ENCODE measurements around the gene LRRC18.

LRRC18 gene

DNA sequence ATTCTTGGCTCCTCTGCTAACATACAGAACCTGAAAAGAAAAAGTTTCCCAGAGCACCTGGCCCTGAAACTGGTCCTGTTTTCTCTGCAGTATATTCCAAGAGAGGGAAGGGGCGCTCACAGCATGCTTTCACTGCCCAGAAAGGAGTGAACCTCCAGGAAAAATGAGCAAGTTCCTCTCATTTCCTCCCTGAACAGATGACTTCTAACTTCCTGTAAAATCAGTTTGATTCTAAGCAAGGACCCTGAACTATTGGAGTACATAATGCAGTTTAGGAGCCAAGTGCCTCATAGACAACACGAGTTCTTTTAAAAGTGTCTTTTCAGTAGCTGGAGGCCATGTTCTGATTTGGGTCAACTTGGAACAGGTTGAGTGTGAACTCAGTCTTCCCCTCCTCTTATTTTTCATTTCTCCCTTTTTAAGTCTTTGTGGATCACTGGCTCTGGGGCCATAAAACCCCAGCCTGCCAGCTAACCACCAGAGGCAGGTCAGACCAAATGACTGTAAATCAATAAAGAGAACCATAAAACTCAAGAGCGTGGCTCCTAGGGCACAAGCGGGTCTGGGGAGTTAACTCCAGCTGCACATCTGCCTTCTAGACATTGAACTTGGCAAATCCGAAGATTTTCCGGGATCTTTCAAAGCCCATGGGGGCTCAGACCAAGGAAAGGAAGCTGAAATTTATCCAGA lies 5.9 kb upstream of the LRRC18 start:
- DNase-seq: no peak

- no peak for DNase-seq
These were observed 4.5 kb upstream of the LRRC18 start for GRCh38 chr10:48944171-48944570.

GRCh38 chr10:48943096-48943495 lies 3.5 kb upstream of the LRRC18 start:
- no peak for DNase-seq

GRCh38 chr10:48941427-48942075 lies 1.9 kb upstream of the LRRC18 start:
- DNase-seq: no peak

DNA sequence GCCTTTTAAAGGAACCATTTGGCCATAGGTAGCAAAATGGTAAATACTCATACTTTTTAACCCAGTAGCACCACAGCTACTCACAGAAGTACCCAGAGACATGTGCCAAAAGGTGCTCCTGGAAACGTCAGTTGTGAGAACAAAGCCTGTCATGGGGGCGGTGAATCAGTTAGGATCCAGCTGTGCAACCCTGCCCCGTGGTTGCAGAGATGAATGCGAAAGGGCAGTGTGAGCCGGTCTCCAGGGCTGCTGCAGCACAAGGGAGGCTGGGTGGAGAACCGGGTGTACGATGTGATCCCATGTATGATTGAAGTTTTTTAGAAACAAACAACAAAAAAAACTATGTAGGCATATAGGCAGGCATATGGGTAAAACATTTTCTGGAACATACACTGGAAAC lies 1.3 kb upstream of the LRRC18 start:
- no peak for DNase-seq

DNA sequence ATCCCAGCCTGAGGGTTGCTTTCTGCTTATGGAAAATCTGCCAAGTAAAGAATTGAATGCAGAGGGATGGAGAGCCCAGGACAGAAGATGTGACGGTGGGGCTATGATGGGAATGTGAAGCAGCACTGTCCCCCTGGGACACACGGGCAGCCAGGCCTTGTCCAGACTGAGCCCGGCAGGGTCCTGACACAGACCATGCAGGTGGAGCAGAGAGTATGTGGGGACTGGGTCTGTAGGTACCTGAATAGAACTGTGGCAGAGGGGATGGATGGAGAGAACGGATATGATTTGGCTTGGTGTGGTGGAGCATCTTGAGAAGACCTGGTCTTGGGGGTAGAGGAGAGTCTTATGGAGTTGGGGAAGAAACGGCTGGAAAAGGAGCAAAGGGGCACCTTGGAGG lies 732 bp upstream of the LRRC18 start:
- no peak for DNase-seq

DNA sequence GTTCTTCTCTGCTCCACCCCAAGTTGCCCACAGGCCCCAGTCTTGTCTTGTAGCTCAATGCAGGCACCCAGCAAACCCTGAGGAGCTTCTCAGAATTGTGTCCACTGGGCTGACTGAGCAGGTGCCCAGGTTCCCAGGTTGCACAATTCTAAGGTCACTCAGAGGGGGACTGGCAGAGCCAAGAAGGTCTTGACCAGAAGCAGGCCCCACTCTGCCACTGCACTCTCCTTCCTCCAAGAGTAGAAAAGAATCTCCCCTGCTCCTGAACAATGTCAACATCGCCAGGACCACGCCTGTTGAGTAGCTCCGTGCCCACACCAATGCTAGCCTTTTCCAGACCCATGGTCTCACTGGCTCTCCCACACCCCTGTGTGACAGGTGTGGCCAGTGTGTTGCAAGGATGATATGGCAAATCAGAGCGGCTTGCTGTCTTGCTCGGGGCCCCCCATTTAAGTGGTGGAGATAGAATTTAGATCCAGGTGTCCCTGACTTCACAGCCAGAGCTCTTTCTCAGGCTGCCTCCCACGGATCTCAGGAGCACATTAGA lies 577 bp downstream of the LRRC18 start:
- DNase-seq: no peak

GRCh38 chr10:48938281-48938680 lies 1.4 kb downstream of the LRRC18 start:
- DNase-seq: no peak

DNA sequence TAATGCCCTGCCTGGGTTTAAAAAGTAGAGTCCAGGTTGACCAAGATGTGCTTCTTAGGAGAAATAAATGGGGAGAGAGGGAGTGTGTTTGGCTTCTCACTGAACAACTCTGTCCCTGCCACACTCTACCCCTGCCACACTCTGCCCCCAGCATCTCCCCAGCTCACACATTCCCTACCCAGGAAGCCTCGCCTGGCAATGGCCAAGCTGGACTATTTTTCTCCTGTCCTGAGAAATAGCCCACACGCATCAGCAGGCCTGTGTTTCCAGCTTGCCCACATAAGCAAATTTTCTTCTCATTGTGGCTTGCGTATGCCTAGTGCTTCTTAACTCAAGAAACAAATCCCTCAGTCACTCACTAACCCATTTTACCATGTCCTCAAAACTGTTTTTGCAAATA lies 1.8 kb downstream of the LRRC18 start:
- DNase-seq: no peak

- DNase-seq: no peak
These were observed 4.1 kb downstream of the LRRC18 start for GRCh38 chr10:48935577-48935976.

DNA sequence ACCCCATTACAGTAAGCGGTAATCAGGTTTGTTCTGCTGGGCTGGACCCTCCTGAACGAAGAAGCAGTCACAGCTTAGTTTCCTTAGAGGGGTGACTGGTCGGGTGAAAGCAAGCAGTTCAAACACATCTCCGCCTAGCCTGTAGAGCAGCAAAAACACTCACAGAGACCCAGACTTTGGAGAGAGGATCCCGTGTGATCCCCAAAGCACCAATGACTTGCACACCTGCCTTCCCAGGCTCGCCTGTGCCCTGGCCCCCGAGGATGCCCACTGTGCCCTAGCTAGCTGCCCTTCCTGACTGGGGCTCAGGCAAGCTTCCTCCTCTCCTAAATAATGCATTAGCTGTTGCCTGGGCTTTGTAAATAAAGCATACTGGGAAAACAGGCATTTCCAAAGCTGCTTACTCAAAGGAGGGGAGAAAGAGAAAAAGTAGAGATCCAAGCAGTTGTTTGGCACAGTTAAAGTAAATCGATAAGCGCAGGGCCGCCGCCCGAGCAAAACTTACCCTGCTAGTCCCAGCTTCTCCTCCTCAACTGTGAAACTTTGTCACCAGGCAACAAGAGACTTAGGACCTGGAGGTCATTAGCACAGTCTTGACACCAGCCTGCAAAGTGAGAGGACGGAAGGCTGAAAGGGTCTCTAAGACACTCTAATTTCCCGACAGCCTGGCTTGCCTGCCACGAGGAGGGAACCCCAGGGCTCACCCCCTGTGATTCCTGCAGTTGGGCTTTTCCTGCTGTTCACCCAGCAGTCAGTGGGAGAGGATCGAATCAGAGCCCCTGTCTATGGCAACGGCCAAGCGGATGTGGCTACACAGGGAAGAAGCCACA lies 4.8 kb downstream of the LRRC18 start:
- DNase-seq: no peak

DNA sequence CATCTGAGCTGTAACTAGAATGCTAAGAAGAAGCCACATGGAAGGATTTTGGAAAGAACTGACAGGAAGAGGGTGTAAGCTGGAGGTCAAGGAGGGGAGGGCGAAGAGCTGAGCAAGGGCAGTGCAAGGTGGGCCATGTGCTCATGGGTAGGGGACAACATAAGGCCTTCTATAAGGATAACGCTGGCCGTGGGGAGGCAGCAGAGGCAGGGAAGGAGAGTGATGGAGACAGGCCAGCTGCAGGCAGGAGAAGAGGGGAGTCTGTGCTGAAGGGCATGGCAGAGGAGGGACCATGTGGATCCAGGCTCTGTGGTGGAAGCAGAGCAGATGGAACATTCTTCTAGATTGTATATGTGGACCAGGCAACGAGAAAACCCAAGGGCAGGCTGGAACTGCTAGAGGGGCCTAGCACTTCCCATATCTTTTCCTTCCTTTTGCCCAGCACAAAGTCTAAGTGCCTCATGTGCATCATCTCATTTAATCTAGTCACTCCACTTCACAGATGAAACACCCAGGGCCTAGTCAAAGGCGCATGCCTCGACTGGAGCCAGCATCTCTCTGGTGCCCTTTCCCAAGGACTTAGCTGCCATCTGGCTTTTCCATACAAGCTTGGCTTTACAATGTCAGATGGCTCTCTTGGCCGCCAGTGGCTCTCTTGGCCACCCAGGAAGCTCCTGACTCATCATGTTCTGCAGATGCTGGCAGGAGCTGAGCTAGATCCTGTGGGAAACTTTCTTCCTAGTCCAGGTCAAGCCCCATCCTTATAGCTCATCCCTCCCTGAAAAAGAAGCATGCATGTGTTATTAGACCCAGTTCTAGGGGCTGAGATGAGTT lies 6.6 kb downstream of the LRRC18 start:
- DNase-seq: no peak

- DNase-seq: no peak
These were observed 8.5 kb downstream of the LRRC18 start for GRCh38 chr10:48931188-48931587.

DNA sequence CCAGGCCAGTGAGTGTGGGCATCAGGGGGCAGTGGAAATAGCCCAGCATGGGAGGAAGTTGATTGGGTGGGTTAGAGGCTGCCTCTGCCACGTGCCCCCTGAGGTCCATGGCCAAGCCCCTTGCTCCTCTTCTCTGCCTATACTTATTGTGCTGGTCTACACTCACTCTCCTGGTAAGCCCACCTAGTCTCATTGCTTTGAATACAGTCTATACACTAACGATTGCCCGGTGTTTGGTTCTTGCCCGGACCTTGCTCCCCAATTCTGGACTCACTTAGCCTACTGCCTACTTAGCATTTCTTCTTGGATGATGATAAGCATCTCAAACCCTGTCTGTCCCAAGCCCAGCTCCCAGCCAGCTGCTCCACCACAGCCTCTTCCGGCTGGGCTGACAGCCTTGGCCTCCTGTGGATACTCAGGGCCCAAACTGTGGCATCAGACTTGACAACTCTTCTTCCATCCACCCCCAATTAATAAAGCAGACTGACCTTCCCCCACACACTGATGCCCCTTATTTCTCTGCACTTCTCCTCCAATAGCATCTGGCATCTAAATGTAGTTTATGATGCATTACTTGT lies 10.1 kb downstream of the LRRC18 start:
- no peak for DNase-seq

DNA sequence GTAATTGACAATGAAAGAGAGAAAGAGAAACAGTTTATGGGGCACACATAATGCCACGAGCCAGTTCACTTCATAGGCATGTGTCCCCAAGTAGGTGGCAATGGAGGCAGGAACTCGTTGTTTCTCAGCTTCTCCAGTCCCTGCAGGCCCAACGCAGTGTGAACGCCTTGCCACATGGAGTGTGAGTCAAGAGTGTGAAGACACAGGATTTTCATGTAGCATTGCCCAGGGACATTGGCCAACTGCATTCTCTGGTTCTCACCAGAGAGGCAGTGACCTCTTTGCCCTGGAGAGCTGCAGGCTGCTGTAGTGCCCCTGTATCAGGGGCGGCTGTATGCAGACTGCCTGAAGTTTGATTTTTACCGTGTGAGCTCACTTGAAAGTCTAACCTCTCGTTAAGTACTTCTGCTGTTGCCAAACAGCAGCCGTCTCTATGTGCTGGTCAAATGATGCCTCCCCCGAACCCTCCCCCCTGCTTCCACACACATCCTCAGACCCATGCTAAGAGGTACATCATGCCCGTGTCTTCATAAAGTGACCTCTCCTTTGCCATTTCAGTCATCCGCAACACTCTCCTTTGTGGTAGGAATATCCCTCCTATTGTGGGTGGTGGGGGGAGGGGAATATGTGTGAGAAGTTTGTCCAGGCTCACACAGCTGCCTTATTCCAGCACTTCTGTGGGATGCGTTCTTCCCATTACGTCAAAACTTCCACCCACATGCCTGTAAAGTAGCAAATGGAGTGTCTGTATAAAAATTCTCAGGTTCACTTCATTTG lies 12.7 kb downstream of the LRRC18 start:
- no peak for DNase-seq

DNA sequence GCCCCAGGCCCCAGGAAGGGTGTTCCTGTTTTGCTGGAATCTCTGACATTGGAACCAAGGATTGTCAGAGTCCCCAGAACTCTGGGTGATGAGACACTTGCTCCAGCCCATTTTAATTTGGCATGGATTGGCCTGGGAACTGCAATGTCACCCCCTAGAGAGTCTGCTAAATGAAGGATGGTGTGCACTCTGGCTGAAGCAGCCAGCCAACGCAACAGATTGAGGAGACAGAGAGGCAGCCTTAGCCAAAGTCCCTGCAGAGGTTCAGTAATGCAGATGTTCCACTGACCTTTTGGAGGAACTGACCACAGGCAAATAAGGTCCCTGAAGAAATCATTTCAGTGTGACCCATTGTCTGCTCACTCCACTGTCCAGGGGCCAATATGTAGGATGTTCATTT lies 13.4 kb downstream of the LRRC18 start:
- no peak for DNase-seq

DNA sequence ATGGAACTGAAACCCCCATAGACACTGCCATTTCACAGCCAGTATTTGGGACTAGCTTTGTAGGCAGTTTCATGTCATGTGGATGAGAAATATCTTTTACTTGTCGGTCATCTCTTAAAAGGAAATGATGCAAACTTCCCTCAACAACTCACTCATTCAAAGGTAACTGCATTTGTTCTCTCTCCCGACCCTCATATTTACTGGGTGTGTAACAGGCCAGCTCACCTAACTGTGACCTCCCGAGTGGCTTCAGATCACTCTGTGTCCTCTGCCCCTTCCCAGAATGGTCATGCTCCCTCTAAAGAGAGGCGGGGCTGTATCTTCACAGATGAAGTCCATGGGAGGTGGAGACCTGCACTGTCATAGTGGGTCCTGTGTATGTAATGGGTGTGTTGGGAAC lies 14.7 kb downstream of the LRRC18 start:
- no peak for DNase-seq

- no peak for DNase-seq
These were observed 15.9 kb downstream of the LRRC18 start for GRCh38 chr10:48923748-48924147.

- DNase-seq: no peak
These were observed 26.0 kb downstream of the LRRC18 start for GRCh38 chr10:48913674-48914073.

DNA sequence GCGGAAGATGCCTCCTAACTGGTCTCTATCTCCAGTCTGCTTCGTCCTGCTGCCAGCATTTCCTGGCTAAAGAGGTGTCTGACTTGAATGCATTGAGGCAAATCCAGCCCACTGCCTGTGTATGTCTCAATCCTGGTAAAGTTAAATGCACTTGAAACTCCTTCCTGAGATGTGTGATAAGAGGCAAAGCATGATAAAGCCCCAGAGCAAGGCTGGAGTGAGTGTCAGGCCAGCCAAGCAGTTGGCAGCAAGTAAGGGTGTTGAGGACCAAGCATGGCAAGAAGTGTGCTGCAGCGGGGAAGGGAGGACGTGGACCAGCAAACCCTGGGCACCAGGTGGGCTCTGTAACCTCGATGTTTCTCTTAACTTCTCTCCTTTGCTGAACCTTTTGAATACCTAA lies 29.1 kb downstream of the LRRC18 start:
- DNase-seq: no peak

DNA sequence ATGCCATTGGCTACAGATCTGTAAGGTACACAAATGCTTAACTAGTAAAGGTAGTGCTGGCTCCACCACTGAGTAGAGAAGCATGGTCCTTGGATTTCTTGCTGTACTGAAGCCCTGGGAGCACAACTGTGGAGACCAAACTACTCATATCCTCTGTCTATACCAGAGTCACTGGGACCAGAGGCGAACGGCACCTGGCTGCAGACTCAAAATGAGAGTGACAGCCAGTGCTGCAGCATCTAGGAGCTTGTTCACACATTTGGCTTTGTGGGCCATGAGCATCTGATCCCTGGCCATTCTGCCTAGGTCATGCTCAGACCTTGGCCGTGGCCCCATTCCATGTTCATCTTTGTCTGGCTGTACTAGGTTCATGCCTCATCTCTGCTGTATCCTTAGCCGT lies 31.9 kb downstream of the LRRC18 start:
- DNase-seq: no peak

GRCh38 chr10:48906841-48907240 lies 32.8 kb downstream of the LRRC18 start:
- no peak for DNase-seq
